CD4-positive, alpha-beta T cell (primary cell): Measurements from ENCODE around the gene NLRP7. TPM values are rescaled to one million over a fixed set of nuclear protein-coding genes. Genes with fewer than 3 reads are reported as not detected.
"Not testable (repeated sequence)": the region's sequence is repeated elsewhere in the genome, so short reads cannot be mapped to it uniquely, and the experiment has no call there.

Experiments used
- ATAC-seq: fragments of 200-7000 bp; cut with Tn5 transposase; one replicate; pipeline ENCODE4 v1.10.0; 2022; ENCODE audit warnings: mild to moderate bottlenecking; ENCODE audit not compliant: poor library complexity
- CTCF ChIA-PET: fragments of 350-600 bp; sonication (Branson Sonifier 250); formaldehyde crosslinking; loops from one replicate; lab custom pipeline; 2021; ENCODE audit warnings: antibody characterized with exemption, inconsistent platforms; lab: Charles Lee
- POLR2A ChIA-PET: fragments of 350-600 bp; sonication (Branson Sonifier 250); formaldehyde crosslinking; loops from one replicate; lab custom pipeline; 2021; ENCODE audit warnings: antibody characterized with exemption, inconsistent platforms; lab: Charles Lee
- DNase-seq, 14 experiments: peaks; one replicate each; pipeline ENCODE4 v3.0.0-alpha.2; 2013 to 2020; ENCODE audit warnings: mixed read lengths in 2 of 14
- H3K27ac ChIP-seq, 2 donors: one replicate each; pipeline versions ENCODE4 v1.5.1 to v1.7.0; 2013; ENCODE audit warnings: low read length in 2 of 2, low read depth in 1 of 2, mild to moderate bottlenecking in 1 of 2
- H3K27me3 ChIP-seq, 2 experiments: 1 replicate in 1 of 2; 2 replicates in 1 of 2; pipeline versions ENCODE4 v1.6.1 to v1.7.0; 2013; ENCODE audit warnings: low read length in 2 of 2, control low read depth in 1 of 2, mild to moderate bottlenecking in 1 of 2, moderate library complexity in 1 of 2; ENCODE audit not compliant: insufficient read depth in 2 of 2, control insufficient read depth in 1 of 2
- H3K36me3 ChIP-seq: one replicate; pipeline ENCODE4 v1.6.1; 2013; ENCODE audit warnings: low read length, control low read depth; ENCODE audit not compliant: insufficient read depth
- H3K4me1 ChIP-seq: one replicate; pipeline ENCODE4 v1.6.1; 2013; ENCODE audit warnings: low read length, control low read depth; ENCODE audit not compliant: insufficient read depth
- H3K4me3 ChIP-seq: one replicate; pipeline ENCODE4 v1.5.1; 2013; ENCODE audit warnings: mild to moderate bottlenecking, low read length, moderate library complexity
- H3K9me3 ChIP-seq, 2 experiments: 1 replicate in 1 of 2; 2 replicates in 1 of 2; pipeline versions ENCODE4 v1.6.1 to v1.7.0; 2013; ENCODE audit warnings: low read length in 2 of 2, mild to moderate bottlenecking in 2 of 2, control low read depth in 1 of 2, moderate library complexity in 1 of 2; ENCODE audit not compliant: control insufficient read depth in 1 of 2, insufficient read depth in 1 of 2
- H3K27ac Mint-ChIP-seq: one replicate; pipeline ENCODE4 v1.8.0; 2020; ENCODE audit warnings: mixed read lengths
- H3K27me3 Mint-ChIP-seq: one replicate; pipeline ENCODE4 v1.8.0; 2021; ENCODE audit warnings: mixed read lengths
- H3K36me3 Mint-ChIP-seq: one replicate; pipeline ENCODE4 v1.8.0; 2021; ENCODE audit warnings: low read depth, mixed read lengths
- H3K4me1 Mint-ChIP-seq: one replicate; pipeline ENCODE4 v1.8.0; 2021; ENCODE audit warnings: low read depth, mixed read lengths
- H3K4me3 Mint-ChIP-seq: one replicate; pipeline ENCODE4 v1.8.0; 2020; ENCODE audit warnings: mild to moderate bottlenecking, mixed read lengths
- H3K9me3 Mint-ChIP-seq: one replicate; pipeline ENCODE4 v1.8.0; 2020; ENCODE audit warnings: mixed read lengths
- CTCF ChIP-seq: fragments of 200-600 bp; IDR thresholded peaks from one replicate; pipeline ENCODE4 v1.8.0; 2022; ENCODE audit warnings: antibody characterized with exemption, mild to moderate bottlenecking
- intact Hi-C, 2 experiments: fragments of 100-400 bp; cut with DNase I in 1 of 2; cut with micrococcal nuclease in 1 of 2; formaldehyde crosslinking; loops; one replicate each; pipeline versions ENCODE4 v1.15.1 to v1.9.0; 2023 to 2025; cut with DNase I, micrococcal nuclease
- total RNA-seq, 174 experiments: library from RNA in 2 of 174; stranded (reverse) in 2 of 174; gene quantifications; one replicate each; pipeline ENCODE4 v1.2.3 and lab custom pipeline; 2021 to 2026

The NLRP7 gene
- total RNA-seq, 2 experiments from 2014 or later: not detected

DNA sequence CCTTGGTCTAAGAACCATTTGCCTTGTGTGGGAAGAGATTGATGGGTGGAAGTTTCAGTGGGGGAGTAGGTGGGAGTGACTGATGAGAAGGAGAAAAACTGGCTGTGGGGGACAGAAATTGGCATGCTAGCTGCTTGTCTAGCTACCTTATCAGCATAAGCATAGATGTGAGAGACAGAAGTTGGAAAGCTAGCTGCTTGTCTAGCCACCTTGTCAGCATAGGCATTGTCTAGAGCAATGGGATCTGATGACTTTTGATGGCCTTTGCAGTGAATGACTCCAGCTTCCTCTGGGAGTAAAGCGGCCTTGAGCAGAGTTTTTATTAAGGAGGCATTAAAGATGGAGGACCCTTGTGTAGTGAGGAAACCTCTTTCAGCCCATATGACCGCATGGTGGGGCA is 51.3 kb downstream of the NLRP7 start:
- no peaks in the 10 kb centered on the region for H3K9me3 Mint-ChIP-seq
- no peak overlapping the region for H3K4me3 Mint-ChIP-seq
- no peaks in the 10 kb centered on the region for H3K36me3 Mint-ChIP-seq

DNA sequence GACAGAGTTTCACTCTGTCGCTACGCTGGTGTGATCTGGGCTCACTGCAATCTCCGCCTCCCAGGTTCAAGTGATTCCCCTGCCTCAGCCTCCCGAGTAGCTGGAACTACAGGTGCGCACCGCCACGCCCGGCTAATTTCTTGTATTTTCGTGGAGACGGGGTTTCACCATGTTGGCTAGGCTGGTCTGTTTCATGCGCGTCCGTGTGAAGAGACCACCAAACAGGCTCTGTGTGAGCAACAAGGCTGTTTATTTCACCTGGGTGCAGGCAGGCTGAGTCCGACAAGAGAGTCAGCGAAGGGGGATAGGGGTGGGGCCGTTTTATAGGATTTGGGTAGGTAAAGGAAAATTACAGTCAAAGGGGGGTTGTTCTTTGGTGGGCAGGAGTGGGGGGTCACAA is 53.2 kb downstream of the NLRP7 start:
- H3K9me3 Mint-ChIP-seq, H3K36me3 Mint-ChIP-seq: not testable (repeated sequence)

More for the DNA sequence above, 51.3 kb downstream of the NLRP7 start:
- H3K27me3 Mint-ChIP-seq: peaks cover 38% of the 10 kb centered on the region
- Histone ChIP-seq H3K4me3 (no peak overlapping the region), H3K9me3 (no peaks in the 10 kb centered on the region), H3K4me1 (no peaks in the 10 kb centered on the region), H3K27me3 (peaks cover 0 to 4% of the 10 kb centered on the region in 2 experiments), H3K36me3 (no peaks in the 10 kb centered on the region), H3K27ac (no peak overlapping the region)
- intact Hi-C loops: no loop called here
- no peaks in the 10 kb centered on the region for H3K4me1 Mint-ChIP-seq
- ATAC-seq (no peak), DNase-seq (no peak)
- no peak for TF ChIP-seq CTCF
- ChIA-PET POLR2A (no interaction called here), CTCF (no interaction called here)
- no peak overlapping the region for H3K27ac Mint-ChIP-seq

DNA sequence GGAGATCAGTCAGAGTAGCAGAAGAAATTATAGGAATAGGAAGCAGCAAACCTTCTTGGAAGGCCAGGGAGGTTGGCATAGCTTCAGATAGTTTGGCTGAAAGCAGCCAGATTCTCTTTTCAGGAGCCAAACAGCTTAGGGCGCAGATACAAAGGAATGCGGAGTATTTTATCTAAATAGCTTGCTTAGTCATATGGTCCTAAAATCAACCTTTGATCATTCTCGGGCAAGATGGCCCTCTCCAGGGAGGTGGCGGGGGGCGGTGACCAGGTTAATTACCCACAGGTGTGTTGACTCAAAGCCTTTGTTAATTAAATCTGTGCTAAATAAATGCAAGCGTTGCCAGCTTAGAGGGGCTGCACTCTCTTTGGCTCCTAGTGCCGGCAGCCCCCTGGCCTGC is 53.9 kb downstream of the NLRP7 start:
- POLR2A ChIA-PET: no interaction called here
- Mint-ChIP-seq H3K9me3 (no peaks in the 10 kb centered on the region), H3K4me3 (no peak overlapping the region), H3K27ac (no peak overlapping the region), H3K27me3 (peaks cover 25% of the 10 kb centered on the region), H3K36me3 (no peaks in the 10 kb centered on the region), H3K4me1 (no peaks in the 10 kb centered on the region)
- peaks cover 0 to 4% of the 10 kb centered on the region in 2 experiments for H3K27me3 ChIP-seq
- CTCF ChIA-PET: no interaction called here
- no peaks in the 10 kb centered on the region for H3K4me1 ChIP-seq
- ATAC-seq (no peak), DNase-seq (no peak)
- no peak for TF ChIP-seq CTCF
- intact Hi-C loops: no loop called here
- H3K27ac ChIP-seq: no peak overlapping the region
- H3K4me3 ChIP-seq: no peak overlapping the region
- H3K9me3 ChIP-seq: no peaks in the 10 kb centered on the region
- H3K36me3 ChIP-seq: no peaks in the 10 kb centered on the region

More for the DNA sequence above, 53.2 kb downstream of the NLRP7 start:
- H3K27ac Mint-ChIP-seq, H3K27ac ChIP-seq, H3K27me3 ChIP-seq, H3K4me1 ChIP-seq, H3K4me1 Mint-ChIP-seq, H3K4me3 Mint-ChIP-seq, H3K36me3 ChIP-seq, CTCF ChIA-PET, H3K4me3 ChIP-seq, H3K9me3 ChIP-seq, POLR2A ChIA-PET, DNase-seq, ATAC-seq, intact Hi-C loops: not testable (repeated sequence)
- peaks cover 32% of the 10 kb centered on the region for H3K27me3 Mint-ChIP-seq

DNA sequence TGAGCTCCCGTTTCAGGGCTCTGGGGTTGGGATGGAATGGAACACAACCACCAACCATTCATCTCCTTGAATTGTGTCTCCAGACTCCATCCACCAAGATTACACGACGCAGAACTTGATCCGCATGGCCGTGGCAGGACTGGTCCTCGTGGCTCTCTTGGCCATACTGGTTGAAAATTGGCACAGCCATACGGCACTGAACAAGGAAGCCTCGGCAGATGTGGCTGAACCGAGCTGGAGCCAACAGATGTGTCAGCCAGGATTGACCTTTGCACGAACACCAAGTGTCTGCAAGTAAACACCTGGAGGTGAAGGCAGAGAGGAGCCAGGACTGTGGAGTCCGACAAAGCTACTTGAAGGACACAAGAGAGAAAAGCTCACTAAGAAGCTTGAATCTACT is 57.8 kb downstream of the NLRP7 start:
- H3K36me3 Mint-ChIP-seq: no peaks in the 10 kb centered on the region
- ATAC-seq: no peak
- peaks cover 14% of the 10 kb centered on the region for H3K27me3 Mint-ChIP-seq
- H3K27ac Mint-ChIP-seq: no peak overlapping the region
- Histone ChIP-seq H3K9me3 (no peaks in the 10 kb centered on the region), H3K27me3 (no peaks in the 10 kb centered on the region), H3K36me3 (no peaks in the 10 kb centered on the region), H3K4me1 (no peaks in the 10 kb centered on the region), H3K4me3 (no peak overlapping the region), H3K27ac (no peak overlapping the region)
- no peaks in the 10 kb centered on the region for H3K9me3 Mint-ChIP-seq
- TF ChIP-seq CTCF: no peak
- H3K4me3 Mint-ChIP-seq: no peak overlapping the region
- H3K4me1 Mint-ChIP-seq: no peaks in the 10 kb centered on the region
- ChIA-PET POLR2A (no interaction called here), CTCF (no interaction called here)
- DNase-seq: no peak
- intact Hi-C loops: no loop called here
